SKM-1 (cell line): Measurements from ENCODE around the gene DPH1.

Source experiments
- DNase-seq: peaks from one replicate; lab custom pipeline; 2025; ENCODE audit not compliant: unreplicated experiment; lab: John Stamatoyannopoulos, UW

The DPH1 gene

GRCh38 chr17:2049333-2050299, 19.7 kb downstream of the DPH1 start:
- no peak for DNase-seq

- no peak for DNase-seq
Measured at GRCh38 chr17:2050300-2051060, 20.5 kb downstream of the DPH1 start.

GRCh38 chr17:2051061-2051932, 21.3 kb downstream of the DPH1 start:
- no peak for DNase-seq

- no peak for DNase-seq
Measured at GRCh38 chr17:2051933-2052559, 22.1 kb downstream of the DPH1 start.

- DNase-seq: no peak
Measured at GRCh38 chr17:2053380-2054261, 23.7 kb downstream of the DPH1 start.

- no peak for DNase-seq
Measured at GRCh38 chr17:2054262-2054511, 24.2 kb downstream of the DPH1 start.

- DNase-seq: peak; percentile 25
Measured at GRCh38 chr17:2054512-2055291, 24.7 kb downstream of the DPH1 start, which contains the start of gene HIC1. TSS of gene HIC1 (plus strand) at chr17:2055103. CDS start at chr17:2056691, 1,588 bp downstream.

GRCh38 chr17:2055292-2056205, 25.6 kb downstream of the DPH1 start:
- no peak for DNase-seq

- DNase-seq: no peak
Measured at GRCh38 chr17:2056206-2057174, 26.5 kb downstream of the DPH1 start.

GRCh38 chr17:2057175-2057759, 27.3 kb downstream of the DPH1 start:
- DNase-seq: no peak

GRCh38 chr17:2057760-2058585, 28.0 kb downstream of the DPH1 start:
- no peak for DNase-seq

GRCh38 chr17:2058586-2059546, 28.9 kb downstream of the DPH1 start:
- DNase-seq: no peak

- no peak for DNase-seq
Measured at GRCh38 chr17:2059547-2060384, 29.8 kb downstream of the DPH1 start.

GRCh38 chr17:2060385-2060658, 30.4 kb downstream of the DPH1 start:
- no peak for DNase-seq
